Tibial nerve (tissue), 4 donors: ENCODE measurements around the gene HSPB7.

Source experiments
- EP300 ChIP-seq, 2 donors: sonication (generic); formaldehyde crosslinking; IDR thresholded peaks; one replicate each; pipeline ENCODE4 v1.6.1; 2017; ENCODE audit warnings: antibody characterized with exemption in 2 of 2, mild to moderate bottlenecking in 1 of 2
- POLR2A ChIP-seq, 2 donors: fragments of 450-650 bp; IDR thresholded peaks; one replicate each; pipeline ENCODE4 v1.6.1; 2017; ENCODE audit warnings: antibody characterized with exemption in 2 of 2, mild to moderate bottlenecking in 2 of 2, moderate library complexity in 2 of 2
- TF ChIP-seq, protein P1 (sequence below), 5 experiments: fragments of 200-600 bp in 3 of 5; fragments of 450-650 bp in 2 of 5; sonication (generic) in 3 of 5; IDR thresholded peaks; one replicate each; pipeline ENCODE4 v1.5.1; 2016 to 2019; ENCODE audit warnings: antibody characterized with exemption in 5 of 5, mild to moderate bottlenecking in 3 of 5, moderate library complexity in 2 of 5

DNA sequence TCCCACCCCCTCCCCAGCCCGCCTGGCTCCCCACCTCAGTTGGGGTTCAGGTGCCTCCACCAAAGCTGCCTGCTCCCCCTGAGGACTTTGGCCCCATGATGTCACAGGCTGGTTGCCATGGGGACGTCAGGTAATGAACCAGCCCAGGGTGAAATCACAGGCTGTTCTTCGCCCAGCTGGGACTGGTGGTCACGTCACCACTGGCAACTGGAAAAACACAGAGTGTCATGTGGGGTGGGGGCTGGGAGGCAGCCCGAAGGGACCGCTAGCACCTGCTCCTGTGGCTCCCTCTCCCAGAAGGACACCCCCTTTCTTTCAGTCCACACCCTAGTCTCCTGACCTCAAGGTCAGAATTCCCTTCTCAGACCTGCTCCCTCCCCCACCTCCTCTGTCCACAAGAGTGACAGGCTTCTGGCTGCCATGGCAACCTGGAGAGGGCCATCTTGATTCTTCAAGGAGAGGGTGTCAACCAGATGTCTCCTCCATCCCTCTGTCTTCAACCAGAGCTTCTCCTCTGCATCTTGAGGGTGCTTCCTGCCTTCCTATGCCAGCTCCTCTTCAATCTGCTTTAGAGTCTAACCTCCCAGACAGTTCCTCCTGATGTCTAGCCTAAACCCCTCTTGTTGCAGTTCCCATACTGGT, 49.4 kb upstream of the HSPB7 start:
- TF ChIP-seq, protein P1, sequence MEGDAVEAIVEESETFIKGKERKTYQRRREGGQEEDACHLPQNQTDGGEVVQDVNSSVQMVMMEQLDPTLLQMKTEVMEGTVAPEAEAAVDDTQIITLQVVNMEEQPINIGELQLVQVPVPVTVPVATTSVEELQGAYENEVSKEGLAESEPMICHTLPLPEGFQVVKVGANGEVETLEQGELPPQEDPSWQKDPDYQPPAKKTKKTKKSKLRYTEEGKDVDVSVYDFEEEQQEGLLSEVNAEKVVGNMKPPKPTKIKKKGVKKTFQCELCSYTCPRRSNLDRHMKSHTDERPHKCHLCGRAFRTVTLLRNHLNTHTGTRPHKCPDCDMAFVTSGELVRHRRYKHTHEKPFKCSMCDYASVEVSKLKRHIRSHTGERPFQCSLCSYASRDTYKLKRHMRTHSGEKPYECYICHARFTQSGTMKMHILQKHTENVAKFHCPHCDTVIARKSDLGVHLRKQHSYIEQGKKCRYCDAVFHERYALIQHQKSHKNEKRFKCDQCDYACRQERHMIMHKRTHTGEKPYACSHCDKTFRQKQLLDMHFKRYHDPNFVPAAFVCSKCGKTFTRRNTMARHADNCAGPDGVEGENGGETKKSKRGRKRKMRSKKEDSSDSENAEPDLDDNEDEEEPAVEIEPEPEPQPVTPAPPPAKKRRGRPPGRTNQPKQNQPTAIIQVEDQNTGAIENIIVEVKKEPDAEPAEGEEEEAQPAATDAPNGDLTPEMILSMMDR (IDR thresholded peaks at IDR 0.05), result no peak
- TF ChIP-seq EP300 (IDR thresholded peaks at IDR 0.05) (no peak), POLR2A (IDR thresholded peaks at IDR 0.05) (no peak)
